ENCODE results near the gene GPR82. TPM values are rescaled to one million over a fixed set of nuclear protein-coding genes. Genes with fewer than 3 reads are reported as not detected.
"Not testable (repeated sequence)": the region's sequence is repeated elsewhere in the genome, so short reads cannot be mapped to it uniquely, and the experiment has no call there.

GPR82 gene, protein sequence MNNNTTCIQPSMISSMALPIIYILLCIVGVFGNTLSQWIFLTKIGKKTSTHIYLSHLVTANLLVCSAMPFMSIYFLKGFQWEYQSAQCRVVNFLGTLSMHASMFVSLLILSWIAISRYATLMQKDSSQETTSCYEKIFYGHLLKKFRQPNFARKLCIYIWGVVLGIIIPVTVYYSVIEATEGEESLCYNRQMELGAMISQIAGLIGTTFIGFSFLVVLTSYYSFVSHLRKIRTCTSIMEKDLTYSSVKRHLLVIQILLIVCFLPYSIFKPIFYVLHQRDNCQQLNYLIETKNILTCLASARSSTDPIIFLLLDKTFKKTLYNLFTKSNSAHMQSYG
- under 1 TPM in 5 of 9 donors, not detected in 4; 0.08 to 0.35 (median 0.16) TPM for total RNA-seq
- polyA plus RNA-seq, result under 1 TPM; 0.04 to 0.07 TPM
- long read RNA-seq, donor 1, result 0 reads
- long read RNA-seq, donor 2, result 0 reads
- long read RNA-seq, donor 3, result 0 reads

- no peak within 1 kb of the TSS for H3K27ac ChIP-seq
These were observed at the start of gene GPR82 for GRCh38 chrX:41723826-41724225. Gene GPR82, plus strand, starts transcription at chrX:41724181. Its CDS starts 2,846 bp downstream, at chrX:41727027.

GRCh38 chrX:41676361-41676760, 47.6 kb upstream of the GPR82 start:
- intact Hi-C loops (cut with DNase I); H3K27me3 ChIP-seq; H3K9me3 ChIP-seq; H3K27ac ChIP-seq; DNase-seq; H3K36me3 ChIP-seq; H3K4me3 ChIP-seq; H3K4me1 ChIP-seq; ATAC-seq: not testable (repeated sequence)
- 93 to 99% (median 96%) methylated on average over 15 of the region's 15 CpGs for WGBS, 4 donors

More at GRCh38 chrX:41723826-41724225, at the start of gene GPR82:
- peaks cover 0 to 9% (median 0%) of the 10 kb centered on the region in 12 donors for H3K9me3 ChIP-seq
- no peaks in the 10 kb centered on the region for H3K36me3 ChIP-seq
- DNase-seq (no peak), ATAC-seq (no peak)
- intact Hi-C loops (cut with DNase I), result no loop called here
- peaks cover 0 to 20% (median 0%) of the 10 kb centered on the region in 12 donors for H3K4me1 ChIP-seq
- WGBS, 4 donors, result 42 to 81% (median 68%) methylated on average over 2 of the region's 2 CpGs
- H3K4me3 ChIP-seq, result no peak within 1 kb of the TSS
- TF ChIP-seq CTCF (IDR thresholded peaks at IDR 0.05), result no peak
- no peak for TF ChIP-seq POLR2A (IDR thresholded peaks at IDR 0.05)
- peaks cover 0 to 16% (median 0%) of the 10 kb centered on the region in 9 donors for H3K27me3 ChIP-seq

DNA sequence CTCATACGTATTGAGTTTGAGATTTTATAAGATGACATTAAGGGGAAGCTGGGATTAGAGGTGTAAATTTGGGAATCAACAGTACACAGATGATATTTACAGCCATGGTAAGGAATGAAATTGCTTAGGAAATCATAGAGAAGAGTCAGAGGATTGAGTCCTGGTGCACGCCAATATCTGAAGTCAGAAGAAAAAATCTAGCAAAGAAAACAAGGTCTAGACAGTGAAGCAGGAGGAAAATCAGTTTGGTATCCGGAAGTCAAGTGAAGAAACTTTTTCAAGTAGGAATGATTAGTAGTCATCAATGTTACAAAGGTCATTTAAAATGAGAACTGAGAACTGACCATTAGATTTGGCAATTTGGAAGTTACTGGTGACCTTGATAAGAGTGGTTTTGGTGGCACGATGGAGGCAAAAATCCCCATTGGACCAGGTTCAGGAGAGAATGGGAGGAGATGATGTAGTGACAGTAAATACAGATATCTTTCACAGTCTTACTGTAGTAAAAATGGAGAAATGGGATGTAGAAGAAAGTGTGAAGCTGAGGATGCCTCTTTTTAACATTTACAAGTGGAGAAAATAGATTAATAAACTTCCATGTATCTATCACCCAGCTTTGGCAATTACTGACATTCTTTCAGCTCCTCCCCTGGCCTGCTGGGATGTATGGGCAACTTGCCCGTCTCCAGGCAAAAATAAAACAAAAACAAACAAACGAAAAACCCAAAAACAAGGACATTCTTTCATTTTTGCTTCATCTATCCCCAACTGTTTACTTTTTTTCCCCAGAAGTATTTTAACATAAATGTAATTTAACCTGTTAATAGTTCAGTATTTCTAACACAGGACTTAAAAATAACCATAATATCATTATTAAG, 46.6 kb upstream of the GPR82 start:
- TF ChIP-seq CTCF (IDR thresholded peaks at IDR 0.05) (no peak), POLR2A (IDR thresholded peaks at IDR 0.05) (no peak)
- WGBS, 4 donors, result 62 to 72% (median 63%) methylated on average over 6 of the region's 6 CpGs
- Histone ChIP-seq H3K27ac (peak overlapping the region in 2 of 12 donors; percentile 27 to 54), H3K4me3 (no peak overlapping the region), H3K4me1 (peaks cover 0 to 8% (median 0%) of the 10 kb centered on the region in 12 donors), H3K9me3 (no peaks in the 10 kb centered on the region), H3K27me3 (peaks cover 0 to 4% (median 0%) of the 10 kb centered on the region in 9 donors), H3K36me3 (no peaks in the 10 kb centered on the region)
- peak in 1 of 4 donors; percentile 47 for ATAC-seq
- intact Hi-C loops (cut with DNase I), result no loop called here
- DNase-seq, result no peak

DNA sequence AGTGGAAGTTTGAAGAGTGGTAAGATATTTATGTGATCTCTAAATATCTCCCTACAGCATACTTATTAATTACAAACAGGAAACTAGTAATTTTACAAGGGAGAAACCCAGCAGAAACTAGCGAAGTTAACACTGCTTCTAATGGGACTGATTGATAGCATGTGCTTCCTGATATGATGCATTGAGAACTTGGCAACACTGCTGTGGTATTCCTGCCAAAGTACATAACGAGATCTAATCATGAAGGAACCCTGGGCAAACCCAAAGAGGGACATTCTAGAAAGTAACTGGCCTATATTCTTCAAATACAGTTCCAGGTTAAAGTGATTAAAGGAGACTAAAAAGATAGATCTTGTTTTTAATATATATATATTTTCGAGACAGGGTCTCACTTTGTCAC, 39.8 kb upstream of the GPR82 start:
- Histone ChIP-seq H3K27ac (no peak overlapping the region), H3K4me1 (peaks cover 0 to 8% (median 0%) of the 10 kb centered on the region in 12 donors), H3K27me3 (peaks cover 0 to 4% (median 0%) of the 10 kb centered on the region in 9 donors), H3K9me3 (no peaks in the 10 kb centered on the region), H3K36me3 (no peaks in the 10 kb centered on the region), H3K4me3 (no peak overlapping the region)
- no peak for DNase-seq
- intact Hi-C loops (cut with DNase I), result no loop called here
- WGBS, 4 donors, result 38 to 46% (median 42%) methylated on average over 3 of the region's 3 CpGs
- no peak for ATAC-seq
- TF ChIP-seq POLR2A (IDR thresholded peaks at IDR 0.05), result no peak
- no peak for TF ChIP-seq CTCF (IDR thresholded peaks at IDR 0.05)

Data from heart left ventricle (tissue), 16 donors.